Endothelial cell of umbilical vein (primary cell): ENCODE data around the gene ATP5PB. TPM values are rescaled to one million over a fixed set of nuclear protein-coding genes. Genes with fewer than 3 reads are reported as not detected.

ENCODE experiments used
- BruUV-seq: library from RNA; stranded (reverse); fragments of 400-500 nt; replicated peaks from 2 replicates; lab custom pipeline; 2021; lab: Mats Ljungman, UMichigan
- CTCF ChIA-PET: fragments of 300-600, 350-600 bp; sonication (Branson Sonifier 250); formaldehyde crosslinking; loops from one replicate; lab custom pipeline; 2021; ENCODE audit warnings: antibody characterized with exemption, inconsistent platforms; lab: Charles Lee
- POLR2A ChIA-PET: fragments of 300-600, 350-600 bp; sonication (Branson Sonifier 250); formaldehyde crosslinking; loops from one replicate; lab custom pipeline; 2021; ENCODE audit warnings: antibody characterized with exemption, inconsistent platforms; lab: Charles Lee
- DNase-seq: peaks from one replicate; pipeline ENCODE4 v3.0.0-alpha.2; 2011; ENCODE audit warnings: low read depth, low spot score
- FAIRE-seq: peaks from 2 replicates; lab custom pipeline; 2011; peaks lifted over from hg19 to GRCh38; lab: Jason Lieb, UNC
- H2AFZ ChIP-seq: 2 replicates; pipeline ENCODE4 v1.6.0; 2012; ENCODE audit warnings: low read depth, low read length, control low read depth, inconsistent platforms
- H3K27ac ChIP-seq: 2 replicates; pipeline ENCODE4 v1.5.1; 2011; ENCODE audit warnings: low read depth, mild to moderate bottlenecking, control low read depth, low read length, moderate library complexity; ENCODE audit not compliant: insufficient read depth
- H3K27me3 ChIP-seq, 2 experiments: 2 replicates each; pipeline versions ENCODE4 v1.6.0 to v1.6.1; 2011; ENCODE audit warnings: low read length in 2 of 2, mixed read lengths in 1 of 2; ENCODE audit not compliant: control insufficient read depth in 2 of 2, insufficient read depth in 2 of 2
- H3K36me3 ChIP-seq, 2 experiments: 2 replicates in 1 of 2; 3 replicates in 1 of 2; pipeline ENCODE4 v1.5.1; 2011; ENCODE audit warnings: low read length in 2 of 2, mild to moderate bottlenecking in 1 of 2, moderate library complexity in 1 of 2; ENCODE audit not compliant: control insufficient read depth in 2 of 2, insufficient read depth in 2 of 2; ENCODE audit errors: extremely low read depth in 1 of 2
- H3K4me1 ChIP-seq: 3 replicates; pipeline ENCODE4 v1.5.1; 2011; ENCODE audit warnings: mild to moderate bottlenecking, low read length; ENCODE audit not compliant: control insufficient read depth, insufficient read depth; ENCODE audit errors: extremely low read depth
- H3K4me2 ChIP-seq: 2 replicates; pipeline ENCODE4 v1.6.1; 2011; ENCODE audit warnings: low read length, control low read depth, mixed read lengths; ENCODE audit not compliant: insufficient read depth
- H3K4me3 ChIP-seq, 3 experiments: fragments of 200-600 bp in 1 of 3; sonication (generic), shearing (Covaris generic) in 1 of 3; replicated peaks in 1 of 3; 2 replicates each; pipeline ENCODE4 v1.5.1; 2011 to 2016; ENCODE audit warnings: control low read depth in 3 of 3, low read length in 3 of 3, mild to moderate bottlenecking in 2 of 3, inconsistent platforms in 1 of 3, low read depth in 1 of 3, moderate library complexity in 1 of 3; ENCODE audit not compliant: insufficient read depth in 1 of 3
- H3K79me2 ChIP-seq: 2 replicates; pipeline ENCODE4 v1.6.0; 2012; ENCODE audit warnings: low read length, inconsistent platforms; ENCODE audit not compliant: control insufficient read depth, insufficient read depth
- H3K9ac ChIP-seq: replicated peaks from 2 replicates; pipeline ENCODE3; 2011; ENCODE audit warnings: low read length, control low read depth; ENCODE audit not compliant: insufficient read depth; ENCODE audit errors: extremely low read depth
- H3K9me1 ChIP-seq: replicated peaks from 3 replicates; pipeline ENCODE4 v1.6.0; 2011; ENCODE audit warnings: mild to moderate bottlenecking, low read length; ENCODE audit not compliant: control insufficient read depth, insufficient read depth; ENCODE audit errors: extremely low read depth
- H3K9me3 ChIP-seq: replicated peaks from 2 replicates; pipeline ENCODE4 v1.5.1; 2012; ENCODE audit warnings: low read length, inconsistent platforms; ENCODE audit not compliant: control insufficient read depth, insufficient read depth
- H4K20me1 ChIP-seq: replicated peaks from 2 replicates; pipeline ENCODE3; 2011; ENCODE audit warnings: mild to moderate bottlenecking, low read length; ENCODE audit not compliant: control insufficient read depth, insufficient read depth; ENCODE audit errors: extremely low read depth
- EZH2 ChIP-seq: IDR thresholded peaks from 2 replicates; pipeline ENCODE4 v1.6.1; 2012; ENCODE audit warnings: borderline replicate concordance, low read depth, mild to moderate bottlenecking, moderate library complexity, low read length, inconsistent platforms; ENCODE audit not compliant: severe bottlenecking
- FOS ChIP-seq: IDR thresholded peaks from 2 replicates; pipeline ENCODE4 v1.6.1; 2011; ENCODE audit warnings: mild to moderate bottlenecking, low read length, moderate library complexity, borderline replicate concordance; ENCODE audit not compliant: insufficient read depth
- GATA2 ChIP-seq: IDR thresholded peaks from 2 replicates; pipeline ENCODE4 v1.7.0; 2011; ENCODE audit warnings: low read depth, mild to moderate bottlenecking, moderate library complexity, mixed read lengths, low read length; ENCODE audit not compliant: insufficient read length, insufficient read depth
- JUN ChIP-seq: IDR thresholded peaks from 2 replicates; pipeline ENCODE4 v1.6.1; 2011; ENCODE audit warnings: borderline replicate concordance, low read depth; ENCODE audit not compliant: insufficient read length, insufficient read depth
- POLR2AphosphoS5 ChIP-seq: IDR thresholded peaks from 2 replicates; pipeline ENCODE4 v1.6.1; 2012; ENCODE audit warnings: low read depth, mild to moderate bottlenecking, control low read depth, low read length, moderate library complexity; ENCODE audit not compliant: insufficient read depth
- dilution Hi-C: fragments of 300-500 bp; cut with MboI; formaldehyde crosslinking; loops from one replicate; pipeline ENCODE4 v1.15.0; 2019; ENCODE audit warnings: low sequenced_read_pairs; ENCODE audit not compliant: extremely low pct_ligation_motif_present
- intact Hi-C: fragments of 100-400 bp; cut with micrococcal nuclease; formaldehyde crosslinking; loops from one replicate; pipeline ENCODE4 v1.10.0; 2022
- polyA plus RNA-seq, 4 experiments: library from polyadenylated mRNA; depleted of rRNA in 3 of 4; stranded (reverse) in 3 of 4; unstranded in 1 of 4; fragments of >200 nt; gene quantifications; 2 replicates each; pipeline versions ENCODE4 v1.2.1 to v1.2.3, GENCODE V29; 2011 to 2012; ENCODE audit warnings: missing spikeins in 1 of 4
- total RNA-seq: library from RNA; stranded (reverse); gene quantifications from 2 replicates; pipeline ENCODE4 v1.2.3, GENCODE V29; 2021
- TF ChIP-seq, protein P1 (sequence below), 2 donors: IDR thresholded peaks; 1 replicate in 1 of 2; 2 replicates in 1 of 2; pipeline ENCODE4 v1.5.1; 2011; ENCODE audit warnings: low read length in 2 of 2, mild to moderate bottlenecking in 2 of 2, moderate library complexity in 2 of 2, control low read depth in 1 of 2, inconsistent platforms in 1 of 2, low read depth in 1 of 2; ENCODE audit not compliant: insufficient read depth in 1 of 2; ENCODE audit errors: extremely low read depth in 1 of 2

ATP5PB gene
- total and polyA plus RNA-seq, 2 donors (not counting 3 experiments of a cell fraction or from before 2014, with no cell fraction given) = 231 to 244 TPM

DNA sequence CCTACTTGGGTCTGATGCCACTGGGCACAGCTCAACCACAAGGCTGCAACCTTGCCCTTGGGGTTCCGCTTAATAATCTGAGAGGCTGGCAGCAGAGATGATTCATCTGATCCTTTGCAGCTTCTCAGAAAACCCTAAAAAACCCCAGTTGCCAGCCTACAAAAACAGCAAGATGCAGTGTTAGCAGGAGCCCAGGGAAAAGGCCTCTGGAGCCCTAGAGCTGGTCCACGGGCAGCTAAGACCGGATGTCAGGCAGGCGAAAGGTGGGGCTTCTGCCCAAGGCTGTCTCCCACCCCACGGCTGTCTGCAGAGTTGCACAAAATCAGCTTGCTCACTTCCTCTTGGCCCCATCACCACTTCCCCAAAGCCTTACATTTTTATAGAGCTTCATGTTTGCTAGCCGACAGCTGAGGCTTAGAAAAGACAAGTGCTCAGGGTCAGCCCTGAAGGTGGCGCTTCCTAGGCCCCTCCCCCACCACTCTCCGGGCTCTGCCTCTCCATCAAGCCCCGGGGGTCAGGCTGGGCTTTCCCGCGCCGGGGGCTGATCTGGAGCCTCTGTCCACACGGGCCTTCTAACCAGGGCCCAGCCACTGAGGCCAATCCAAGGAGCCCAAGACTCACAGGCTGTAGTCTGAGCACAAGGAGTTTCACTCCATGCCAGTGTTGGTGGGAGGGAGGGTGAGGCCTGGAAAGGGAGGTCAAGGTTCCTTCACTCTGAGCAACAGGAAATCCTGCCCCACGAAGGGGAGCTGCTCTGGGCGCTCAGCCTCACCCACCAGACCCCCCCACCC lies 58.3 kb downstream of the ATP5PB start:
- Histone ChIP-seq H3K9ac (peak overlapping the region; percentile 52), H2AFZ (peak overlapping the region; percentile 79), H3K9me1 (no peaks in the 10 kb centered on the region), H3K36me3 (peaks cover 0 to 1% of the 10 kb centered on the region in 2 experiments), H3K9me3 (no peaks in the 10 kb centered on the region), H3K79me2 (no peaks in the 10 kb centered on the region), H3K27me3 (peaks cover 0 to 2% of the 10 kb centered on the region in 2 experiments), H3K4me1 (peaks cover 15% of the 10 kb centered on the region), H3K27ac (peak overlapping the region; percentile 86), H3K4me2 (peak overlapping the region; percentile 62), H4K20me1 (no peaks in the 10 kb centered on the region), H3K4me3 (peak overlapping the region in 1 of 3 experiments; percentile 4)
- intact Hi-C loops = loop anchor here (1.0 to 5.0 kb wide), 10 partner anchors 9 to 1475 kb away; partner anchors contain the start of genes ATP5PB, DDX20, RAP1A and STRIP1
- dilution Hi-C loops = no loop called here
- TF ChIP-seq JUN (no peak), FOS (peak; percentile 46), POLR2AphosphoS5 (peak; percentile 42), EZH2 (no peak), GATA2 (no peak)
- TF ChIP-seq, protein P1, sequence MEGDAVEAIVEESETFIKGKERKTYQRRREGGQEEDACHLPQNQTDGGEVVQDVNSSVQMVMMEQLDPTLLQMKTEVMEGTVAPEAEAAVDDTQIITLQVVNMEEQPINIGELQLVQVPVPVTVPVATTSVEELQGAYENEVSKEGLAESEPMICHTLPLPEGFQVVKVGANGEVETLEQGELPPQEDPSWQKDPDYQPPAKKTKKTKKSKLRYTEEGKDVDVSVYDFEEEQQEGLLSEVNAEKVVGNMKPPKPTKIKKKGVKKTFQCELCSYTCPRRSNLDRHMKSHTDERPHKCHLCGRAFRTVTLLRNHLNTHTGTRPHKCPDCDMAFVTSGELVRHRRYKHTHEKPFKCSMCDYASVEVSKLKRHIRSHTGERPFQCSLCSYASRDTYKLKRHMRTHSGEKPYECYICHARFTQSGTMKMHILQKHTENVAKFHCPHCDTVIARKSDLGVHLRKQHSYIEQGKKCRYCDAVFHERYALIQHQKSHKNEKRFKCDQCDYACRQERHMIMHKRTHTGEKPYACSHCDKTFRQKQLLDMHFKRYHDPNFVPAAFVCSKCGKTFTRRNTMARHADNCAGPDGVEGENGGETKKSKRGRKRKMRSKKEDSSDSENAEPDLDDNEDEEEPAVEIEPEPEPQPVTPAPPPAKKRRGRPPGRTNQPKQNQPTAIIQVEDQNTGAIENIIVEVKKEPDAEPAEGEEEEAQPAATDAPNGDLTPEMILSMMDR (IDR thresholded peaks at IDR 0.05; ENCODE audit: extremely low read depth in 1 of 2, insufficient read depth in 1 of 2, low read depth in 1 of 2, low read length in 2 of 2) = peak in 1 of 2 donors; percentile 17
- BruUV-seq = TSS peak; percentile 43
- FAIRE-seq (no peak), DNase-seq (peak; percentile 64)
- ChIA-PET CTCF (interaction anchor here (0.6 to 3.9 kb wide), 67 partner anchors 9 to 829 kb away, joined by 3 to 64 read pairs (median 5); partner anchors contain the start of genes ATP5PB, C1orf162, DDX20 and INKA2), POLR2A (interaction anchor here (0.7 to 1.3 kb wide), 4 partner anchors 9 to 237 kb away, joined by 3 to 4 read pairs (median 4); no protein-coding TSS in a partner anchor)
